Inflammatory macrophage treated with lipopolysaccharide for 1 hour (primary cell): Measurements from ENCODE around the gene DNAH11.
"Not testable (repeated sequence)": the region's sequence is repeated elsewhere in the genome, so short reads cannot be mapped to it uniquely, and the experiment has no call there.

Experiments used
- DNase-seq, 2 donors: peaks; one replicate each; pipeline ENCODE4 v3.0.0-alpha.2; 2020 to 2022

Gene DNAH11

DNA sequence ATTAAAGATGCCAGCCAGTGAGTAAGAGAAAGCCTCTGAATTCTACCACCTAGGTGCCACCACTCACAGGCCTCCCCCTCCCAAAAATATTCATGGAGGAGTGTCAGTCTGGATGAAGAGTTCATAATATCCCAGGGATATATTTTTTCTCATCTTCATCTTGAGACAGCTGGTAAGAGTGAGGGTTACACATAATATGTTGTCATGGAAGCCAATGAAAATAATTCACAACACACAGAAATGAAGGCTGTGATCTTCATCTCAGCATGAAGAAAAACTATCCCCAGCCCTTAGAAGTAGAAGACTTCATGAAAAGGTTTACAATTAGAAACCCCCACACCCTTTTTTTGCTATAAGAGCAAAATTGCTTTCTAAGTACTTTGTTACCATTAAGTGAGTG, 175.6 kb downstream of the DNAH11 start:
- DNase-seq: no peak

DNA sequence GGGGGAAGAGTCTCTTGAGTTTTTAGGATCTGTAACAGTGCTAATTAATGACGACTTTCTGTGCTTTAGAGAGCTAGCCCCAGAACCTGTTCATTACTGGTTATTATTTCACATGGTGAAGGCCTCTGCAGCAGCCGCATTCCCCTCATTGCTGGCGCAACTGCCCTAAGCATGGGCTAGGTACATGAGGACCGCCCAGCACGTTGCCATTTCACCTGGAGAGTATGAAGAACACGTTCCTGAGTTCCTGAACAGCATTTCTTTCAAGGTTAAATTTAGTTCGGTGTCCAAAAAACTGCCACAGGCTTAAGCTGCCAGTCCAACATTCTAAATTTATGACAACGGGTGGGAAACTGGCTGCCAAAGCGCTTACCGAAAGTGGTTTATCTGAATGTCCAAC, 177.0 kb downstream of the DNAH11 start:
- DNase-seq: no peak

GRCh38 chr7:21722371-21722770, 179.5 kb downstream of the DNAH11 start:
- DNase-seq: no peak

- DNase-seq: no peak
Observed at GRCh38 chr7:21724562-21724961, 181.7 kb downstream of the DNAH11 start.

DNA sequence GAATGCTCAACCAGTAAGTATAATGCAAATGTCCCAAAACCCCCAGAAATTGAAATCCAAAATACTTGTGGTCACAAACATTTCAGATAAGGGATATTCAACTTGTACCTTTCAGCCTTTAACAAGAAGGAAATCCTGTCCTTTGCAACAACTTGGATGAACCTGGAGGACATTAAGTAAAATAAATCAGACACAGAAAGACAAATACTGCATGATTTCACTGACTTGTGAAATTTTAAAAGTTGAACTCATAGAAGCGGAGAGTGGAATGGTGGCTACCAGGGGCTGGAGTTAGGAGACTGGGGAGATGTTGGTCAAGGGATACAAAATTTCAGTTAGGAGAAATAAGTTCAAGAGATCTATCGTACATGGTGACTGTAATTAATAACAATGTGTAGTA, 187.6 kb downstream of the DNAH11 start:
- DNase-seq: no peak

GRCh38 chr7:21731977-21732376, 189.1 kb downstream of the DNAH11 start:
- no peak for DNase-seq

DNA sequence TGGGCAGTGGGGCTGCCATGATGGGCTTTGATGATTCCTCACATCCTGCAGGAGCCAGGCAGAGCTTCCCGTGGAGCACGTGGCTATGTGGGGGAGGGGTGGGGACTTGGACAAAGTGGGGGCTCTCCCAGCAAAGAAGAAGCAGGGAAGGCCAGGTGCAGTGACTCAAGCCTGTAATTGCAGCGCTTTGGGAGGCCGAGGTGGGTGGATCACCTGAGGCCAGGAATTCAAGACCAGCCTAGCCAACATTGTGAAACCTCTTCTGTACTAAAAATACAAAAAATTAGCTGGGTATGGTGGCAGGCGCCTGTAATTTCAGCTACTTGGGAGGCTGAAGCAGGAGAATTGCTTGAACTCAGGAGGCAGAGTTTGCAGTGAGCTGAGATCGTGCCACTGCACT, 190.1 kb downstream of the DNAH11 start:
- DNase-seq: not testable (repeated sequence)

GRCh38 chr7:21733837-21734236, 191.0 kb downstream of the DNAH11 start:
- DNase-seq: no peak

GRCh38 chr7:21743493-21743892, 200.7 kb downstream of the DNAH11 start:
- no peak for DNase-seq

DNA sequence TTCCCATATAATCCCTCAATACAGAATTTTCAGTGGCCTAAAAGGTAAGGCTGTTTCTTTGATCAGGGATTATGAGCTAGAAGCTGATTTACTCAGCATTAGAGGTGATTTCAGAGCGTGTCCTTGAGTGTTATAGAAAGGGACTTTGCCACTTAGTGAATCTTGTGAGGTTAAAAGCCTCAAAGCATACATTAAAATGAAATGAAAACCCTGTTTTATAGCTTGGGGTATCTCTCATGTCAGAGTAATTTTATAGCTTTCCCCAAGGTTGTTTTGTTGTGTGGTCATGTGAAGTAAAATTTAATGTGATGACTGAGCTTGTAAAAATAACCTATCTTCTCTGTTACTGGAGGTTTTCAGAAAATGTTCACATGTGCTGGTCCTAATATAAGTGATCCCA, 204.1 kb downstream of the DNAH11 start:
- no peak for DNase-seq

DNA sequence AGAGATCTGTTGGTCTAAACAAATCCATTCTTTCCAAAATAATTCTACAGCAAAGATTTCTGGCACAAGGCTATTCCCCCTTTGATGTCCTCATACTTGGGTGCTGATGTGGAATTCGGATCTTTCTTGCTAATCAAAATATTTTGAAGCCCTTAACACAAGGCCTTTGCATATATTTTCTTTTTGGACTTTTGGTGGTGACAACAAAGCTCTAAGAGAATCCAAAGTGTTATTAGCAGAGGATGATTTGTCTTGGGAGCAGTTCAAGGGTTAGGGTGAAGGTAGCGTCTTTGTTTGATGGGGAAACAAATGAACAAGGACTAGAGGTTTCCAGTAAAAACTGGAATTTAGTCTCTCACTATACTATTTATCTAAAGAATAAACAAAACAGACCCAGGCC, 205.0 kb downstream of the DNAH11 start:
- no peak for DNase-seq

GRCh38 chr7:21749378-21749777, 206.5 kb downstream of the DNAH11 start:
- no peak for DNase-seq

GRCh38 chr7:21753071-21753470, 210.2 kb downstream of the DNAH11 start:
- DNase-seq: no peak

- DNase-seq: no peak
Observed at GRCh38 chr7:21754963-21755362, 212.1 kb downstream of the DNAH11 start.

DNA sequence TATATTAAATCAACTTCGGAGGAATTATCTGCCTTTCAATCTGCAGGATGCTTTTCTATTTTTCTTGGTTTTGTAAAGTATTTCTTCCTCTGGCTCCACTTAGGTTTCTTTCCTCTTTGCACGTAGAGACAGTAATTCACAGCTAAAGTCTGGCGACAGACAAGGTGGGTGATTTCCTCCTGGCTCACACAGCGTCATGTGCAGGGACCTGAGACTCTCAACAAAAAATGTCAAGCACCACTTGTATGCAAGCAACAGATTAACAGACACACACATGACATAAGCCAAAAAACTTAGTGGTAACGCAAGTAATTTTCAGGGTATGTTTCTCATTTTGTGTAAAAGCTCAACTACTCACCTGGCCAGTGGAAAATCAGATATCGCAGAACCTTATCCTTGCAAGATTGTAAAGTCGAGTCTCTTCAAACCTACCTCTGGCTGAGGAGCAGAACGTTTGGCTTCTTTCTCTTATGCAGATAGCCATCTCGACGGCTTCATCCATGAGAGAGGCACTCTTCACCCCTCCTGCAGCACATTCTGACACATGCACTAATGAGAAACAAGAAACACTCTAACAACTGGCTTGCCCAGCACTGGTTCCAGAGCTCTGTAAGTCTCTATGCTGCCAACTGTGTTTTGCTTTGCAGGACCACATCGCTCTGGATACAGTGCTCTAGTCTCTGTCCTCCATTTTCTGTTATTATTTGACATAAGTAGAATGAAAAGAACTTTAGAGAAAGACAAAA, 214.9 kb downstream of the DNAH11 start:
- no peak for DNase-seq

- DNase-seq: no peak
Observed at GRCh38 chr7:21758286-21758685, 215.4 kb downstream of the DNAH11 start.

DNA sequence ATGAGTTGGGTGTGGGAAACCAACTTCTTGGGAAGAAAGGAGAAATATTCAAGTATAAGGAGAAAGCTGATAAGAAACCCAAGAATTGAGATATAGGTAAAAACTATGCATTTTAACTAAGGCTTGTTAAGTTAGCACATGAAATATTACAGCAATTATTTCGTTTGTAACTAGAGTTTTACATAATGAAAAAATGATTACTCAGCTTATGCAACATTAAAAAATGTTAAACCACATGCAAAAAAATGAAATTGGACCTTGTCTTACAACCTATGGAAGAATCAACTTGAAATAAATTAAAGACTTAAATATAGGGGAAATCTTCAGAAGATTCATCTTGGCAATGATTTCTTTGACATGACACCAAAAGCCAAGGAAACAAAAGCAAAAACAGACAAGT, 219.6 kb downstream of the DNAH11 start:
- no peak for DNase-seq

DNA sequence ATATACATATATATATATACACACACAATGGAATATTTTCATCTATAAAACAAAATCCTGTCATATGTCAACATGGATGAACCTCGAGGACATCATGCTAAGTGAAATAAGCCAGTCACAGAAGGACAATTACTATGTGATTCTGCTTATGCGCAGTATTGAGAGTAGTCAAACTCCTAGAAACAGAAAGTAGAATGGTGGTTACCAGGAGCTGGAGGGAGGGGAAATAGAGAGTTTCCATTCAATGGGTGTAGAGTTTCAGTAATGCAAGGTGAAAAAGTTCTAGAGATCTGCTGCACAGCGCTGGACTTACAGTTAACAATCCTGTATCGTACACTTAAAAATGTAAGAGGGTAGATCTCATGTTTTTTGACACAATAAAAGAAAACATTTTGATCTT, 221.0 kb downstream of the DNAH11 start:
- DNase-seq: no peak

DNA sequence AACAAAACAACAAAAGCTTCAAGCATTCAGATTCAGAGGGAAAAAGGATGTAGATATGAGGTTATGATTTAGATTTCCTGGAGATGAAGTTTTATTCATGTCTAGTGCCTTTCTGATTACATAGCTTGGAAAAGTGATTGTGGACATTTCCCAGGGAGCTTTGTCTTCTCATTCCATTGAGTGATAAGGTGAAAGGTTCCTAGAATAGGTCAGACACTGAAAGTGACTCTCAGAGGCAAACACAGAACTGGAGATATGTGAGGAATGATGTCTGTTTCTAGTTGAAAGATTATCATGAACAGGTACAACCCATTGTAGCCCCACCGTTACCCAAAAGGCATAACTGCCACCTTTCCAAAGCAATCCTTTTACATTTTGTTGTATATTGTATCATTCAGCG, 223.4 kb downstream of the DNAH11 start:
- DNase-seq: no peak

GRCh38 chr7:21767300-21767900, 224.6 kb downstream of the DNAH11 start:
- DNase-seq: no peak

- DNase-seq: no peak
Observed at GRCh38 chr7:21768279-21768678, 225.4 kb downstream of the DNAH11 start.

DNA sequence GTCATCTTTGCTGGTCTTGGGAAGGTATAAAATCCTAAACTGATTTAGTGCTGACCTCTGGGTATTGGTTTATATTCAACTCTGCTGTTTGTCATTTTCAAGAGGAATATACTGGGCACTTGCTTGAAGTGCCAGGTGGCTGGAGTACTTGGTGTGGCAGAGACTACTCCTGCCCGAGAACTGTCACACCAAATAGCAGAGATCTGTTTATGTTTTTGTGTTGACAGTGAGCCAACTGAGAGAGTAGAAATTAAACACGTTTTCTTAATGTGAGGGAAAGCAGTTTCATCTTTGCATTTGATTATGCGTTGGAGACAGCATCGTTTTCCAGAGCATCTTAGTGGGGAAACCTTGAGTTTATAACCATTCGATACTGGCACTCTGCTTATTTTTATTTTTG, 228.4 kb downstream of the DNAH11 start:
- DNase-seq: no peak

- DNase-seq: no peak
Observed at GRCh38 chr7:21771906-21772610, 229.2 kb downstream of the DNAH11 start.

GRCh38 chr7:21773326-21773725, 230.5 kb downstream of the DNAH11 start:
- no peak for DNase-seq
